ENCODE measurements around the gene SMG6.

SMG6 gene

DNA sequence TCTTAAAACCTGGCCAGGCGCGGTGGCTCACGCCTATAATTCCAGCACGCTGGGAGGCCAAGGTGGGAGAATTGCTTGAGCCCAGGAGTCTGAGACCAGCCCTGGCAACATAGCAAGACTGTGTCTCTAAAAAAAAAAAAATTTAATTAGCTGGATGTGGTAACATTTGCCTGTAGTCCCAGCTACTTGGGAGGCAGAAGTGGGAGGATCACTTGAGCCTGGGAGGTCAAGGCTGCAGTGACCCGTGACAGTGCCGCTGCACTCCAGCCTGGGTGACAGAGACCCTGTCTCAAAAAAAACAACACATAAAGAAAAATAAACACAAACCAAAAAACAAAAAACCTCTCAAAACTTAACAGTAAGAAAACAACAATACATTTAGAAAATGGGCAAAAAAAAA, 106.3 kb downstream of the SMG6 start:
- H3K9ac ChIP-seq (ENCODE audit: low read length), result no peak overlapping the region
- H3K27ac ChIP-seq (ENCODE audit: low read depth, low read length, poor library complexity, severe bottlenecking), result no peak overlapping the region
- no peaks in the 10 kb centered on the region for H3F3A ChIP-seq (ENCODE audit: insufficient read depth, low read length)
- no peaks in the 10 kb centered on the region for H3K79me2 ChIP-seq (ENCODE audit: insufficient read depth, low read length)
- TF ChIP-seq EZH2 (IDR thresholded peaks at IDR 0.05; ENCODE audit: borderline replicate concordance, low read length), result no peak
- TF ChIP-seq, protein P1, sequence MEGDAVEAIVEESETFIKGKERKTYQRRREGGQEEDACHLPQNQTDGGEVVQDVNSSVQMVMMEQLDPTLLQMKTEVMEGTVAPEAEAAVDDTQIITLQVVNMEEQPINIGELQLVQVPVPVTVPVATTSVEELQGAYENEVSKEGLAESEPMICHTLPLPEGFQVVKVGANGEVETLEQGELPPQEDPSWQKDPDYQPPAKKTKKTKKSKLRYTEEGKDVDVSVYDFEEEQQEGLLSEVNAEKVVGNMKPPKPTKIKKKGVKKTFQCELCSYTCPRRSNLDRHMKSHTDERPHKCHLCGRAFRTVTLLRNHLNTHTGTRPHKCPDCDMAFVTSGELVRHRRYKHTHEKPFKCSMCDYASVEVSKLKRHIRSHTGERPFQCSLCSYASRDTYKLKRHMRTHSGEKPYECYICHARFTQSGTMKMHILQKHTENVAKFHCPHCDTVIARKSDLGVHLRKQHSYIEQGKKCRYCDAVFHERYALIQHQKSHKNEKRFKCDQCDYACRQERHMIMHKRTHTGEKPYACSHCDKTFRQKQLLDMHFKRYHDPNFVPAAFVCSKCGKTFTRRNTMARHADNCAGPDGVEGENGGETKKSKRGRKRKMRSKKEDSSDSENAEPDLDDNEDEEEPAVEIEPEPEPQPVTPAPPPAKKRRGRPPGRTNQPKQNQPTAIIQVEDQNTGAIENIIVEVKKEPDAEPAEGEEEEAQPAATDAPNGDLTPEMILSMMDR (IDR thresholded peaks at IDR 0.05; ENCODE audit: low read length), result no peak
- H4K20me1 ChIP-seq (ENCODE audit: insufficient read depth, low read length), result no peaks in the 10 kb centered on the region
- H3K4me2 ChIP-seq (ENCODE audit: low read length), result no peak overlapping the region
- H3K9me2 ChIP-seq (ENCODE audit: low read depth, low read length), result no peaks in the 10 kb centered on the region
- H3K27me3 ChIP-seq (ENCODE audit: insufficient read depth, low read length), result no peaks in the 10 kb centered on the region
- H3K36me3 ChIP-seq (ENCODE audit: insufficient read depth, low read length), result peaks cover 7% of the 10 kb centered on the region; the same call in 1 of the 2 replicates
- H3K4me3 ChIP-seq (ENCODE audit: low read depth, low read length, poor library complexity, severe bottlenecking), result no peak overlapping the region
- peaks cover 26% of the 10 kb centered on the region for H3K4me1 ChIP-seq (ENCODE audit: insufficient read depth, low read length, severe bottlenecking)
- no peak overlapping the region for H2AFZ ChIP-seq (ENCODE audit: low read length)
- H3K9me3 ChIP-seq (ENCODE audit: low read length), result no peaks in the 10 kb centered on the region

DNA sequence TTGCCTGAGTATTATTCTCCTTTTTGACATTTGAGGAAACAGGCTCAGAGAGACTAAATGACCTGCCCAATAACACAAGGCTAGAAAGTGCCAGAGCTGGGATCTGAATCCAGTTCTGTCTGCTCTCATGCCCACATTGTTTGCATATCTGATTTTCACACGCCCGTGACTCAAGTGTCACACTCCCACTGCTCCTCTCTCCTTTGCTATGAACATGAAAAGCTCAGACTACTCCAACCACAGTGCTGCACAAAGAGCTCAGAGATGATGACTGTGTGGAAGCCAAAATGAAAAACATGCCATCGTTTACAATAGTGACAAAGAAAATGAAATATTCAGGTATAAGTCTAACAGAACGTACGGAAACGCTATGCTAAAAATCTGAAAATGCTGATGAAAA, 107.9 kb downstream of the SMG6 start:
- no peak overlapping the region for H3K4me2 ChIP-seq (ENCODE audit: low read length)
- H3K4me1 ChIP-seq (ENCODE audit: insufficient read depth, low read length, severe bottlenecking), result peaks cover 26% of the 10 kb centered on the region
- no peaks in the 10 kb centered on the region for H3K9me3 ChIP-seq (ENCODE audit: low read length)
- H3K79me2 ChIP-seq (ENCODE audit: insufficient read depth, low read length), result no peaks in the 10 kb centered on the region
- no peak for TF ChIP-seq EZH2 (IDR thresholded peaks at IDR 0.05; ENCODE audit: borderline replicate concordance, low read length)
- TF ChIP-seq, protein P1 (IDR thresholded peaks at IDR 0.05; ENCODE audit: low read length), result no peak
- no peaks in the 10 kb centered on the region for H3F3A ChIP-seq (ENCODE audit: insufficient read depth, low read length)
- no peak overlapping the region for H3K9ac ChIP-seq (ENCODE audit: low read length)
- peaks cover 7% of the 10 kb centered on the region; the same call in 1 of the 2 replicates for H3K36me3 ChIP-seq (ENCODE audit: insufficient read depth, low read length)
- H3K9me2 ChIP-seq (ENCODE audit: low read depth, low read length), result no peaks in the 10 kb centered on the region
- no peaks in the 10 kb centered on the region for H4K20me1 ChIP-seq (ENCODE audit: insufficient read depth, low read length)
- no peak overlapping the region for H3K4me3 ChIP-seq (ENCODE audit: low read depth, low read length, poor library complexity, severe bottlenecking)
- no peak overlapping the region for H3K27ac ChIP-seq (ENCODE audit: low read depth, low read length, poor library complexity, severe bottlenecking)
- H2AFZ ChIP-seq (ENCODE audit: low read length), result no peak overlapping the region
- no peaks in the 10 kb centered on the region for H3K27me3 ChIP-seq (ENCODE audit: insufficient read depth, low read length)

DNA sequence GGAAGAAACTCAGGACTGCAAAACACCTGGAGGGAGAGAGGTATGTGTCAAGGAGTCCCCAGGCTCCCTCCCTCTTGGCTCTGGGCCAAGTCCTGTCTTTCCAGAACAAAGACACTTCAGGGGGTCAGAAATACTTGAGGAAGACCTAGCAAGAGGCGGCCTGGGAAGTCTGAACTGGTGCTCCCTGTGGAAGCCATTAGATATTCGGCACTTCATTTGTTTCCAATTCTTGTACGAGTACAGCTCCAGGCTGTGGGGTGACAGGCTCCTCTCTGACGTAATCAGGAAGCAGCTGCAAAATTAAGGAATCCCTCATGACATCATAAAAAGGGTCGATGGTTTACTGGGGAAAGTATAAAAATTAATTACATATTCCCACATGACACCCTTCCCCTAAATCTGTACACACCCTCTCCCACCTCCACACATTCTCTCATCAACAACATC, 108.7 kb downstream of the SMG6 start:
- Histone ChIP-seq H3K4me1 (ENCODE audit: insufficient read depth, low read length, severe bottlenecking) (peaks cover 26% of the 10 kb centered on the region), H3K9me3 (ENCODE audit: low read length) (no peaks in the 10 kb centered on the region), H3F3A (ENCODE audit: insufficient read depth, low read length) (no peaks in the 10 kb centered on the region), H3K4me3 (ENCODE audit: low read depth, low read length, poor library complexity, severe bottlenecking) (no peak overlapping the region), H3K79me2 (ENCODE audit: insufficient read depth, low read length) (no peaks in the 10 kb centered on the region), H3K27ac (ENCODE audit: low read depth, low read length, poor library complexity, severe bottlenecking) (no peak overlapping the region), H3K4me2 (ENCODE audit: low read length) (no peak overlapping the region), H3K9me2 (ENCODE audit: low read depth, low read length) (no peaks in the 10 kb centered on the region), H3K9ac (ENCODE audit: low read length) (no peak overlapping the region), H2AFZ (ENCODE audit: low read length) (no peak overlapping the region), H3K27me3 (ENCODE audit: insufficient read depth, low read length) (no peaks in the 10 kb centered on the region), H4K20me1 (ENCODE audit: insufficient read depth, low read length) (no peaks in the 10 kb centered on the region), H3K36me3 (ENCODE audit: insufficient read depth, low read length) (peaks cover 7% of the 10 kb centered on the region; the same call in 1 of the 2 replicates)
- TF ChIP-seq, protein P1 (IDR thresholded peaks at IDR 0.05; ENCODE audit: low read length), result no peak
- TF ChIP-seq EZH2 (IDR thresholded peaks at IDR 0.05; ENCODE audit: borderline replicate concordance, low read length), result no peak

Measured in OCI-LY1 (cell line).